SH-SY5Y (cell line): Measurements from ENCODE around the gene MAP1LC3A.

Source experiments
- GATA2 ChIP-seq: IDR thresholded peaks from 2 replicates; pipeline ENCODE4 v1.6.1; 2011; ENCODE audit warnings: mild to moderate bottlenecking, low read depth, low read length
- GATA3 ChIP-seq: IDR thresholded peaks from 2 replicates; pipeline ENCODE4 v1.6.1; 2011; ENCODE audit warnings: low read depth, mild to moderate bottlenecking, low read length, moderate library complexity

MAP1LC3A gene

GRCh38 chr20:34583544-34583943, 25.0 kb downstream of the MAP1LC3A start:
- TF ChIP-seq GATA2 (no peak), GATA3 (no peak)

- no peak for TF ChIP-seq GATA3
Observed at GRCh38 chr20:34585019-34585418, 26.5 kb downstream of the MAP1LC3A start.

GRCh38 chr20:34586488-34587163, 28.1 kb downstream of the MAP1LC3A start:
- TF ChIP-seq GATA3 (no peak), GATA2 (no peak)

GRCh38 chr20:34595377-34596184, 37.1 kb downstream of the MAP1LC3A start:
- no peak for TF ChIP-seq GATA2
- no peak for TF ChIP-seq GATA3

- TF ChIP-seq GATA2 (no peak), GATA3 (no peak)
Observed at GRCh38 chr20:34600892-34601653, 42.6 kb downstream of the MAP1LC3A start.

GRCh38 chr20:34604980-34605788, 46.7 kb downstream of the MAP1LC3A start:
- TF ChIP-seq GATA2 (no peak), GATA3 (no peak)

- TF ChIP-seq GATA2, result no peak
- no peak for TF ChIP-seq GATA3
Observed at GRCh38 chr20:34607066-34607465, 48.5 kb downstream of the MAP1LC3A start.
